ENCODE results near the gene PITX3. TPM values are rescaled to one million over a fixed set of nuclear protein-coding genes. Genes with fewer than 3 reads are reported as not detected.

Gene PITX3
- total RNA-seq, 1 donor from 2014 or later, result 1.7 TPM

DNA sequence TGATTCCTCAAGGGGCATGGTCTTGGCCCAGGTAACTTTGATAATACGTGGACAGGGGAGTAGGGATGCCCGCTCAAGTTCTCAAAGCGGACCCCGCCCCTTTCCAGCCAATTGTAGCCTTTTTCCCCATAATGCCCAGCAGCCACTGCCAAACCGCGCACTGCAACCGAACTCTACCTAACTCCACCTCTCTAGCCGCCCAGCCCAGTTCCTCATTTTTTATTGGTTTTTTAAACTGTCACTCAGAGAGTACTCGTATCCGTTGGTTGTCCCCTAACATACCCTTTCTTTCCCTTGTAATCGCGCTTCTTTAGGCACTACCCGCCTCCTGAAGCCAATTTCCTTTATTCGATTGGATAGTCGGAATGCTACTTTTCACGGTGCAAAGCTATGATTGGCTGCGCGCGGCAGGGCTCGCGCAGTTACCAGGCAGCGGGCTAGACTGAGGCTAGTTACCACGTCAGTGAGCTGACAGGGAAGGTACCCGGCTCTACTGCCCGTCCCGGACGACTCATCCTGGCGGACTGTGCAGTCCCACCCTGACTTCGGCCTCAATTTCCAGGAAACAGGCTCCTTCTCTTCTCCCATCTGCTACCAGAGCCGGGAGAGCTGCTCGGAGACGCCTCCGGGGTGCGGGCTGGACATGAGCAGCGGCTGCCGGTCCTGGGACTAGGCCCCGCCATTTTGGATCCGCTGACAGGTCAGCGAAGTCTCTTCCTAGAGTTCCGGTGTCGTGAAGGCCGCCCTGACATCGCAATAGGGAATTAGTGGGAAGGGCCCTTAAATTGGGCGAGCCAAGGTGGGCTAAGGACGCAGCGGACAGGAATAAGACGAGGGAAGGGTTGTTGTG lies 4.0 kb upstream of the PITX3 start, which contains the start of gene GBF1:
Gene GBF1 (plus strand): TSS at position 451 of the 850 bp plus-strand sequence. CDS start 13,407 bp downstream, outside the sequence.
- H3K79me2 ChIP-seq (ENCODE audit: insufficient read depth, low read length), result peaks cover 49% of the 10 kb centered on the region
- peaks cover 35% of the 10 kb centered on the region for H3K4me1 ChIP-seq (ENCODE audit: insufficient read depth, low read length)
- Mint-ChIP-seq H3K27ac (ENCODE audit: unreplicated experiment) (peak within 1 kb of the TSS; percentile 82), H3K27me3 (ENCODE audit: low read depth, unreplicated experiment) (peaks cover 10% of the 10 kb centered on the region), H3K4me1 (ENCODE audit: low read depth, unreplicated experiment) (peaks cover 22% of the 10 kb centered on the region), H3K9me3 (ENCODE audit: unreplicated experiment) (no peaks in the 10 kb centered on the region), H3K36me3 (ENCODE audit: low read depth, unreplicated experiment) (no peaks in the 10 kb centered on the region), H3K4me3 (ENCODE audit: unreplicated experiment) (peak within 1 kb of the TSS; percentile 99)
- peak within 1 kb of the TSS; percentile 95 for H3K4me3 ChIP-seq (ENCODE audit: insufficient read depth, low read depth, low read length)
- H2AFZ ChIP-seq (ENCODE audit: low read depth, low read length), result peak within 1 kb of the TSS; percentile 91
- FAIRE-seq, result peak; percentile 99
- H3K27ac ChIP-seq (ENCODE audit: low read depth, low read length), result peak within 1 kb of the TSS; percentile 83
- TF ChIP-seq EZH2 (IDR thresholded peaks at IDR 0.05; ENCODE audit: insufficient read depth, low read length), result no peak
- TF ChIP-seq, protein P1, sequence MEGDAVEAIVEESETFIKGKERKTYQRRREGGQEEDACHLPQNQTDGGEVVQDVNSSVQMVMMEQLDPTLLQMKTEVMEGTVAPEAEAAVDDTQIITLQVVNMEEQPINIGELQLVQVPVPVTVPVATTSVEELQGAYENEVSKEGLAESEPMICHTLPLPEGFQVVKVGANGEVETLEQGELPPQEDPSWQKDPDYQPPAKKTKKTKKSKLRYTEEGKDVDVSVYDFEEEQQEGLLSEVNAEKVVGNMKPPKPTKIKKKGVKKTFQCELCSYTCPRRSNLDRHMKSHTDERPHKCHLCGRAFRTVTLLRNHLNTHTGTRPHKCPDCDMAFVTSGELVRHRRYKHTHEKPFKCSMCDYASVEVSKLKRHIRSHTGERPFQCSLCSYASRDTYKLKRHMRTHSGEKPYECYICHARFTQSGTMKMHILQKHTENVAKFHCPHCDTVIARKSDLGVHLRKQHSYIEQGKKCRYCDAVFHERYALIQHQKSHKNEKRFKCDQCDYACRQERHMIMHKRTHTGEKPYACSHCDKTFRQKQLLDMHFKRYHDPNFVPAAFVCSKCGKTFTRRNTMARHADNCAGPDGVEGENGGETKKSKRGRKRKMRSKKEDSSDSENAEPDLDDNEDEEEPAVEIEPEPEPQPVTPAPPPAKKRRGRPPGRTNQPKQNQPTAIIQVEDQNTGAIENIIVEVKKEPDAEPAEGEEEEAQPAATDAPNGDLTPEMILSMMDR (IDR thresholded peaks at IDR 0.05; ENCODE audit: insufficient read depth, low read depth, low read length), result no peak
- peaks cover 8% of the 10 kb centered on the region for H3K27me3 ChIP-seq (ENCODE audit: insufficient read depth, low read length)
- H3K9ac ChIP-seq (ENCODE audit: low read length), result peak within 1 kb of the TSS; percentile 88
- no peaks in the 10 kb centered on the region for H3K36me3 ChIP-seq (ENCODE audit: insufficient read depth, low read length)
- no peaks in the 10 kb centered on the region for H3K9me3 ChIP-seq (ENCODE audit: insufficient read depth, low read depth, low read length)
- DNase-seq (ENCODE audit: low read depth), result peak; percentile 100
- H3K4me2 ChIP-seq (ENCODE audit: low read length), result peak within 1 kb of the TSS; percentile 92
- peaks cover 48% of the 10 kb centered on the region for H4K20me1 ChIP-seq (ENCODE audit: insufficient read depth, low read length)

GRCh38 chr10:102243309-102243708 lies 2.0 kb upstream of the PITX3 start:
- H3K27ac Mint-ChIP-seq (ENCODE audit: unreplicated experiment), result no peak overlapping the region
- H3K4me3 ChIP-seq (ENCODE audit: insufficient read depth, low read depth, low read length), result no peak overlapping the region
- H3K4me3 Mint-ChIP-seq (ENCODE audit: unreplicated experiment), result no peak overlapping the region
- no peaks in the 10 kb centered on the region for H3K9me3 ChIP-seq (ENCODE audit: insufficient read depth, low read depth, low read length)
- H3K9me3 Mint-ChIP-seq (ENCODE audit: unreplicated experiment), result no peaks in the 10 kb centered on the region
- H3K27me3 Mint-ChIP-seq (ENCODE audit: low read depth, unreplicated experiment), result peaks cover 27% of the 10 kb centered on the region
- peaks cover 21% of the 10 kb centered on the region for H3K4me1 Mint-ChIP-seq (ENCODE audit: low read depth, unreplicated experiment)
- peaks cover 28% of the 10 kb centered on the region for H4K20me1 ChIP-seq (ENCODE audit: insufficient read depth, low read length)
- H3K36me3 ChIP-seq (ENCODE audit: insufficient read depth, low read length), result no peaks in the 10 kb centered on the region
- TF ChIP-seq, protein P1 (IDR thresholded peaks at IDR 0.05; ENCODE audit: insufficient read depth, low read depth, low read length), result no peak
- no peak for TF ChIP-seq EZH2 (IDR thresholded peaks at IDR 0.05; ENCODE audit: insufficient read depth, low read length)
- no peak for FAIRE-seq
- H3K4me1 ChIP-seq (ENCODE audit: insufficient read depth, low read length), result peaks cover 38% of the 10 kb centered on the region
- H3K9ac ChIP-seq (ENCODE audit: low read length), result no peak overlapping the region
- no peaks in the 10 kb centered on the region for H3K36me3 Mint-ChIP-seq (ENCODE audit: low read depth, unreplicated experiment)
- no peak overlapping the region for H3K27ac ChIP-seq (ENCODE audit: low read depth, low read length)
- DNase-seq (ENCODE audit: low read depth), result peak; percentile 69
- peaks cover 26% of the 10 kb centered on the region for H3K27me3 ChIP-seq (ENCODE audit: insufficient read depth, low read length)
- no peak overlapping the region for H2AFZ ChIP-seq (ENCODE audit: low read depth, low read length)
- peaks cover 29% of the 10 kb centered on the region for H3K79me2 ChIP-seq (ENCODE audit: insufficient read depth, low read length)
- H3K4me2 ChIP-seq (ENCODE audit: low read length), result no peak overlapping the region

- no peaks in the 10 kb centered on the region for H3K9me3 Mint-ChIP-seq (ENCODE audit: unreplicated experiment)
- peaks cover 26% of the 10 kb centered on the region for H3K27me3 ChIP-seq (ENCODE audit: insufficient read depth, low read length)
- H3K9ac ChIP-seq (ENCODE audit: low read length), result peak overlapping the region; percentile 52
- peak overlapping the region; percentile 81 for H3K27ac Mint-ChIP-seq (ENCODE audit: unreplicated experiment)
- peaks cover 17% of the 10 kb centered on the region for H3K79me2 ChIP-seq (ENCODE audit: insufficient read depth, low read length)
- H3K4me3 Mint-ChIP-seq (ENCODE audit: unreplicated experiment), result peak overlapping the region; percentile 88
- H3K4me3 ChIP-seq (ENCODE audit: insufficient read depth, low read depth, low read length), result peak overlapping the region; percentile 58
- H4K20me1 ChIP-seq (ENCODE audit: insufficient read depth, low read length), result peaks cover 16% of the 10 kb centered on the region
- FAIRE-seq, result no peak
- H3K4me1 ChIP-seq (ENCODE audit: insufficient read depth, low read length), result peaks cover 28% of the 10 kb centered on the region
- no peak for DNase-seq (ENCODE audit: low read depth)
- no peaks in the 10 kb centered on the region for H3K9me3 ChIP-seq (ENCODE audit: insufficient read depth, low read depth, low read length)
- H3K36me3 ChIP-seq (ENCODE audit: insufficient read depth, low read length), result no peaks in the 10 kb centered on the region
- TF ChIP-seq, protein P1 (IDR thresholded peaks at IDR 0.05; ENCODE audit: insufficient read depth, low read depth, low read length), result no peak
- no peak for TF ChIP-seq EZH2 (IDR thresholded peaks at IDR 0.05; ENCODE audit: insufficient read depth, low read length)
- H3K4me2 ChIP-seq (ENCODE audit: low read length), result peak overlapping the region; percentile 94
- H3K36me3 Mint-ChIP-seq (ENCODE audit: low read depth, unreplicated experiment), result no peaks in the 10 kb centered on the region
- peaks cover 12% of the 10 kb centered on the region for H3K4me1 Mint-ChIP-seq (ENCODE audit: low read depth, unreplicated experiment)
- H2AFZ ChIP-seq (ENCODE audit: low read depth, low read length), result peak overlapping the region; percentile 81
- H3K27me3 Mint-ChIP-seq (ENCODE audit: low read depth, unreplicated experiment), result peaks cover 34% of the 10 kb centered on the region
- H3K27ac ChIP-seq (ENCODE audit: low read depth, low read length), result no peak overlapping the region
Observed at GRCh38 chr10:102242118-102242485, 790 bp upstream of the PITX3 start.
